HG02870 (cell line): ENCODE data around the gene GPR89B.
"Not testable (repeated sequence)": the region's sequence is repeated elsewhere in the genome, so short reads cannot be mapped to it uniquely, and the experiment has no call there.

Source experiments
- ATAC-seq: cut with Tn5 transposase; IDR thresholded peaks from one replicate; pipeline ENCODE4 v1.9.1; 2021; ENCODE audit warnings: mild to moderate bottlenecking, moderate library complexity; ENCODE audit not compliant: unreplicated experiment

Gene GPR89B

DNA sequence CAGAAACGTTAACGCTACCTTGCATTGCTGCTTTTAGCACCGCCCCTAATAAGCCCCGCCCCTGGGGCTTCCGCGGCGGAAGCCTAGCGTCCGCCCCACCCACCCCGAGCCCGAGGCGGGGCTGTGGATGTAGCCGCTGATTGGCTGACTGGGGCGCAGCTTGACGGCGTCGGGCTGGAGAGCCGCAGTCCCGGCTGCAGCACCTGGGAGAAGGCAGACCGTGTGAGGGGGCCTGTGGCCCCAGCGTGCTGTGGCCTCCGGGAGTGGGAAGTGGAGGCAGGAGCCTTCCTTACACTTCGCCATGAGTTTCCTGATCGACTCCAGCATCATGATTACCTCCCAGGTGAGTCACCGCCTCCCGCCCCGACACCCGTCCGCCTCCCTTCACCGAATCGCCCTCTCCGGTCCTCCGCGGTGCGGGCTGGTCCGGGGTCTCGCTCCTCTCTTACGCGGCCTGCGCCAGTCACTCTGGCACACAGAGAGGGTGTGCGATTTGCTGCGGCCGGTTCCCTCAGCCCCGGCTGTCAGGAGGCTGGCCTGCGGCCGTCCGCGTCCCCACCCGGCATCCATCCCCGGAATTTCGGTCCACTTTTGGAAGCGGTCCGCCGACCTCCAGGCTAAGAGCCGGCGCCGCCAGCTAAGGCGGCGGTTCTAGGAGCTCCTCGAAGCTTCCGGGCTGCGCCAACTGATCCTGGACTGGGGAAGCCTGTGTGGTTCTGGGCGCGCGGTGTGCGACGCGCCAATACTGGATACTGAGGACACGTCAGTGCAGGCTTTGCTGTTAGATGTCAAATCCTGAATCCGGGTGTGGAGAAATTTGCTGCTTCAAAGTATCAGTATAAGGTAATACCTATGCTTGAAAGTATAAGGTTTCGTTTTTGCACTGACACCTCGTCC lies at the start of gene GPR89B:
GPR89B (plus strand) TSS at position 185 of the 897 bp plus-strand sequence; CDS start at position 302, 117 bp downstream.
- ATAC-seq: peak; percentile 89

DNA sequence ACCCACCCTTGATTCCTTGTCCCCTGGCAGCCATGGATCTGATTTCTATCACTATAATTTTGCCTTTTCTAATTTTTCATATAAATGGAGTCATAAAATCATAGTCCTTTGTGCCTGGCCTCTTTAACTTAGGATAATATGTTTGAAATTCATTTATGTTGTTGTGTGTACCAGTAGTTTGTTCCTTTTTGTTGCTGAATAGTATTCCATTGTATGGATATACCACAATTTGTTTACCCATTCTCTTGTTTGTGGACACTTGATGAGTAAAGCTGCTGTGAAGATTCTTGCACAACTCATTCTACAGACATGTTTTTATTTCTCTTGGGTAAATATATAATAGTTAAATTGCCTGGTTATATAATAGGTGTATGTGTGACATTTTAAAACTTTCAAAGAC lies 48.3 kb upstream of the GPR89B start:
- no peak for ATAC-seq

GRCh38 chr1:147882535-147882934 lies 45.7 kb upstream of the GPR89B start:
- ATAC-seq: no peak

DNA sequence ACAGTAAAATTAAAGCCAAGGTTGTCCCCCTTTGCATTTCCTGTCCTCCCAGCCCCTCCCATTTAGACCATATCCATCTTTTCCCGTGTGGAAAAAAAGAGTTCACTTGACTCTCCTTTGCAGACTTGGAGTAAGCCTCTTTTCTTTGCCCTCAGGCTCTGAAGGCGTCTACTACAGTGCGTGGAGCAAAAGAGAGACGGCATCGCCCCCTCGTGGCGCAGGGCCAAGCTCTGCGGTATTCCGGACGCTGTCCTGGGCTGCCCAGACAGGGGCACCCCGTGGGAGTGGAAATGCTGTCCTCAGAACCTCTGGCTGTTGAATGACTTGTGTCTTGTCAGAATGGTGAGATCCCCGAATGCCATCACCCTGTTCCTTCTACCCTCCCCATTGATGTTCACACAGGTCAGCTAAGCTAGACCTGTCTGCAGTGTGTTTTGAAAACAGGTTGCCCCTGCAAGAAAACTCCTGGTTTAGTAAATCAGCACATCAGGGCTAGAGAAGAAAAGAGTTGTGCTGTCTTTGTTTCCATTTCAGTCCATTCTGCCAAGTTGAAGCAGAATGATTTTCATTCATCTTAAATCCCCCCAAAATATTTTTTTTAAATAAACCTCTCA lies 37.9 kb upstream of the GPR89B start:
- ATAC-seq: peak; percentile 68

DNA sequence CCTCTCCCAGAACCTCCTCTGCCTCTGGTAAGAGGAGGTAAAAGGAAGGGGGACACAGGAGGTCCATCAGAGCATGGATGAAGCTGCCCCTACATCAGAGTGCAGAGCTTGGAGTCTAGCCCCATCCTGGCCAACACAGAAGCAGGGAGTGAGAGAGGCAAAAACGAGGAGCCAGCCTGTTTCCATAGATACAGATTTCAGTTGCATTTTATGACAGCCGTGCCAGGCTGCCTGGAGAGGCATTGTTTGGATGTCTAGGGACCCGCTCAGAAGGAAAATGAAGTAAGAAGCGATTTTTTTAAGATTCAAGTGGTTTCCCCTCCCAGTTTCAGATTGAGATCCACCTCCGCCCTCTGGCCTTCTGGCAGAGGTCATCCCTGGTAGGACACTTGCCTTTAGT lies 37.1 kb upstream of the GPR89B start:
- no peak for ATAC-seq

- no peak for ATAC-seq
Measured at GRCh38 chr1:147892216-147892615, 36.0 kb upstream of the GPR89B start.

- ATAC-seq: no peak
Measured at GRCh38 chr1:147892731-147893214, 35.4 kb upstream of the GPR89B start.

GRCh38 chr1:147895123-147895522 lies 33.1 kb upstream of the GPR89B start:
- no peak for ATAC-seq

DNA sequence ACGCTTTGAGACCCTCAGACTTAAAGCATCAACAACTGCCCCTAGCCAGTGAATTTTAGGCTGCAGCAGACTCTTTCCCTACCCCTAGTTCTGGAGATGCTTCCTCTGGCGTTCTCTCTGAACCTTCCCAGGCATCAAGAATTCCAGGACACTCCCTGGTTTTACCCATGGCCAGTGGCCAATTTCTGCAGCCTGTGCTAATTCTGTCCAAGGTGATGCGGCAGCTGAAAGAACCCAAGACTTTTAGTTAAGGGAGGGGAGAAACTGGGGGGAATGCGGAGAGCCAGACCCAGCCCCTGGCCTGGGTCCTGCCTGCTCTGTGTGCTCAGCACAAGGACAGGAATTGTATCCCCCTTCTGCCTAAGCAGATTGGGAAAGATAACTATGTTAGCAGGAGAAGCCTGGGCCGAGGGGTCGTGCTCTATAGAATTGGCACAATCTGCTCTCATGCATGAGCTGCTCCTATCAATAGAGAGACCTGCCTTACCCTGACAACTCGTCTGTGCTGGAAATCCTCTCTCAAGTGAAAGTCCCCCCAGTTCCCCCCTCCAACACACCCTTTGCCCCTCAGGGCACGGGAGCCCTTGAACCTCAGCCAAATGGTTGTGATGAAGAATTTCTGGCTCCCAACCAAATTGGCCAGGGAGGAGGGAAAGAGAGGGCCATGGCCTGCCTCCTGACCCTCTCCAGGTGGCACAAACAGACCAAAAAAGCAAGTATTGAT lies 31.0 kb upstream of the GPR89B start:
- ATAC-seq: no peak

DNA sequence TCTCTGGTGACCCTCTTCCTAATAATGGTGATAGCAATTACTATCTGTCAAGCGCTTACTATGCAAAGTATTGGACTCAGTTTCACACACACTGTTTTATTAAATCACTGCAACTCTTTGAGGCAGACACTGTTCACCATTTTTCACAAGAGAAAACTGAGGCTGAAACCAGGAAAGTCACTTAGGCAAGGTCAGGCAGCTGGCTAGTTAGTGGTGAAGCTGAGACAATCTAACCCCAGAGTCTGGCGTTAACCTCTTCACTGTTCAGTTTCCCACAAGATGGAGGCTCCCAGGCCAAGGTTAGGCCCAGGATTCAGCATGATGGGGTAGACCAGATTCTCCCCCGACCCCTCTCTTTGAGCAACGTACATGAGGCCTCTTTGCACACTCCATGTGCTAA lies 30.4 kb upstream of the GPR89B start:
- ATAC-seq: no peak

DNA sequence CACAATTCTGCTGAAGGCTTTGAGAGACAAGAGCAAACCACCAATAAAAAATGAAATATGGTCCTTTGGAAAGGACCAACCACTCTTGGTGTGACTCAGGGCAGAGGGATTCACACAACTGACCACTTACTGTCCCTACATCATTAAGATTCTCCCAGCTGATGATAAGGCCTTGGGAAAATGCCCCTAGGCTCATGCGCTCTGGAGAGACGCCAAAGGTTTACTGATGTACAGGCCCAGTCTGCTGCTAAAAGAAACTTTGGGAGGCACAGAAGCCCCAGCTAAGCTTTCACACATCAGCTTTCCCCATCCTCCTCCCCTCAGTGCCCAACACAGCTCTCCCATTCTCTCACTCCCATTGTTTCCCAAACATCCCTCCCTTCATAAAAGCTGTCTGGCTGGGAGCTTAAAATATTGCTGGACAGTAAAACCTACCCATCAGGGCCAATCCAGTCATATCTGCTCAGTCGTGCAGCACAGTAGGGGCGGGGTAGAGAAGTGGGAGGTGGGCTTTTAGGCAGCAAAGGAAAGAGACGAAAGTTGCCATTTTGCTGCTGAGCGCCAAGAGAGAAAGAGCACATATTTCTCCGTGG lies 25.9 kb upstream of the GPR89B start, which contains the start of gene GJA8:
GJA8 (plus strand) TSS at position 543 of the 593 bp plus-strand sequence. CDS start 5,161 bp downstream, outside the sequence.
- ATAC-seq: no peak

GRCh38 chr1:147904726-147905125 lies 23.5 kb upstream of the GPR89B start:
- ATAC-seq: no peak

GRCh38 chr1:147907786-147908509 lies 20.3 kb upstream of the GPR89B start:
- no peak for ATAC-seq

GRCh38 chr1:147912553-147912952 lies 15.7 kb upstream of the GPR89B start:
- no peak for ATAC-seq

- no peak for ATAC-seq
Measured at GRCh38 chr1:147913362-147913942, 14.8 kb upstream of the GPR89B start.

GRCh38 chr1:147919896-147920295 lies 8.3 kb upstream of the GPR89B start:
- no peak for ATAC-seq

DNA sequence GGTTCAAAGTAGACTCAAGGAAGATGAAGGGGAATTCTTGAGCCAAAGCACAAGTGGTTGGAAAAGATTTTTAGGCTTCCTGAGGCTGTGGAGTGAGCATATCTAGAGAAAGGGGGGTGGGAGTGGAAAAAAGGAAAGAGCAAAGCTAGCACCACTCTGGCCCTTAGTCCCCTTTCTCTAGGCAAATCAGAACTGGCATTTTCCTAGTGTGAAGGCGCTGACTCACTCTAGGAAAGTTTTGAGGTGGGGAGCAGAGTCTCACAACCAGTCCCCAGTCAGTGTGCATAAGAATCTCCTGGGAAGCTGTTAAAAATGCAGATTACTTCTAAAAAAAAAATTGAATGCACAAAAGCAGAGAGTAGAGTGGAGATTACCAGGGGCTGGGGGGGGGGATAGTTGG lies 3.4 kb upstream of the GPR89B start:
- ATAC-seq: no peak

GRCh38 chr1:147927215-147927614 lies 1.0 kb upstream of the GPR89B start:
- ATAC-seq: not testable (repeated sequence)

DNA sequence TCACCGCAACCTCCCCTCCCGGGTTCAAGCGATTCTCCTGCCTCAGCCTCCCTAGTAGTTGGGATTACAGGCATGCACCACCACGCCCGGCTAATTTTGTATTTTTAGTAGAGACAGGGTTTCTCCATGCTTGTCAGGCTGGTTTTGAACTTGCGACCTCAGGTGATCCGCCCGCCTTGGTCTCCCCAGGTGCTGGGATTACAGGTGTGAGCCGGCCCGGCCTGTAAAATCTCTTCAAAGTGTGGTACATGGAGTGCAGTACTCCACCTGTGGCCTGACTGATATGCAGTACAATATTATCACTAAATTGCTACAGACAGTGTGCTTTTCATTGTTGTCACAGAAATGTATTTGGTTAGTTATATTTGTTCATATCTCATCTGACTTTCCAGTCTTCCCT lies 531 bp upstream of the GPR89B start:
- not testable (repeated sequence) for ATAC-seq

DNA sequence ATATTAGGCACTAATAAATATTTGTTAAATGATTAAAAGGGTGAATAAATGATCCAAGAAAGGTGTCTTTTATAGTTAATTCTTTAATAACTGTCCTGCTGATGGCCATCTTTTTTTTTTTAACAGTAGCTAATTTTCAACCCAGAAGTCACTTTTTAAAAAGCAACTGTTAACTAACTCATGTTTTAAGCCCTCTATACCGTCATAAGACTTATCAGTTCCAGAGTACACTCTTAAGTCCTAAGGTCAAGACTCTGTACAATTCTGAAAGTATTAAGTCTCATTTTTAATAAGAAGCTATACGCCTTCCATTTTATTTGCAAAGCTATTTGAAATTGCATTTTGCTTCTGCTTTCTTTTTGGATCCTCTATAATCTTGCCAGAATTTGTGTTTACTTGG lies 2.9 kb downstream of the GPR89B start:
- not testable (repeated sequence) for ATAC-seq
